ENCODE measurements around the gene BTG1. TPM values are rescaled to one million over a fixed set of nuclear protein-coding genes. Genes with fewer than 3 reads are reported as not detected.

BTG1 gene
- total RNA-seq, 1 donor from 2014 or later = 22.8 TPM

GRCh38 chr12:92188517-92189188 lies 43.0 kb upstream of the BTG1 start:
- H3K4me3 ChIP-seq (ENCODE audit: low read depth, low read length) = no peak overlapping the region
- DNase-seq (ENCODE audit: low read depth) = no peak
- no peak for TF ChIP-seq CTCF (conservative IDR thresholded peaks at IDR 0.05; ENCODE audit: low read depth, low read length)

- TF ChIP-seq CTCF (conservative IDR thresholded peaks at IDR 0.05; ENCODE audit: low read depth, low read length) = no peak
- no peak overlapping the region for H3K4me3 ChIP-seq (ENCODE audit: low read depth, low read length)
- no peak for DNase-seq (ENCODE audit: low read depth)
These were observed 40.4 kb upstream of the BTG1 start for GRCh38 chr12:92186038-92186470.

- DNase-seq (ENCODE audit: low read depth) = no peak
- no peak overlapping the region for H3K4me3 ChIP-seq (ENCODE audit: low read depth, low read length)
- TF ChIP-seq CTCF (conservative IDR thresholded peaks at IDR 0.05; ENCODE audit: low read depth, low read length) = no peak
These were observed 39.4 kb upstream of the BTG1 start for GRCh38 chr12:92185052-92185451.

- no peak for DNase-seq (ENCODE audit: low read depth)
- no peak for TF ChIP-seq CTCF (conservative IDR thresholded peaks at IDR 0.05; ENCODE audit: low read depth, low read length)
- H3K4me3 ChIP-seq (ENCODE audit: low read depth, low read length) = no peak overlapping the region
These were observed 37.9 kb upstream of the BTG1 start for GRCh38 chr12:92183575-92183974.

GRCh38 chr12:92178340-92178739 lies 32.7 kb upstream of the BTG1 start:
- TF ChIP-seq CTCF (conservative IDR thresholded peaks at IDR 0.05; ENCODE audit: low read depth, low read length) = no peak
- no peak for DNase-seq (ENCODE audit: low read depth)
- no peak overlapping the region for H3K4me3 ChIP-seq (ENCODE audit: low read depth, low read length)

- DNase-seq (ENCODE audit: low read depth) = no peak
- no peak overlapping the region for H3K4me3 ChIP-seq (ENCODE audit: low read depth, low read length)
- no peak for TF ChIP-seq CTCF (conservative IDR thresholded peaks at IDR 0.05; ENCODE audit: low read depth, low read length)
These were observed 31.0 kb upstream of the BTG1 start for GRCh38 chr12:92176646-92177045.

- TF ChIP-seq CTCF (conservative IDR thresholded peaks at IDR 0.05; ENCODE audit: low read depth, low read length) = no peak
- DNase-seq (ENCODE audit: low read depth) = no peak
- H3K4me3 ChIP-seq (ENCODE audit: low read depth, low read length) = no peak overlapping the region
These were observed 30.3 kb upstream of the BTG1 start for GRCh38 chr12:92175961-92176360.
